ENCODE measurements around the gene ZNF280D.

DNA sequence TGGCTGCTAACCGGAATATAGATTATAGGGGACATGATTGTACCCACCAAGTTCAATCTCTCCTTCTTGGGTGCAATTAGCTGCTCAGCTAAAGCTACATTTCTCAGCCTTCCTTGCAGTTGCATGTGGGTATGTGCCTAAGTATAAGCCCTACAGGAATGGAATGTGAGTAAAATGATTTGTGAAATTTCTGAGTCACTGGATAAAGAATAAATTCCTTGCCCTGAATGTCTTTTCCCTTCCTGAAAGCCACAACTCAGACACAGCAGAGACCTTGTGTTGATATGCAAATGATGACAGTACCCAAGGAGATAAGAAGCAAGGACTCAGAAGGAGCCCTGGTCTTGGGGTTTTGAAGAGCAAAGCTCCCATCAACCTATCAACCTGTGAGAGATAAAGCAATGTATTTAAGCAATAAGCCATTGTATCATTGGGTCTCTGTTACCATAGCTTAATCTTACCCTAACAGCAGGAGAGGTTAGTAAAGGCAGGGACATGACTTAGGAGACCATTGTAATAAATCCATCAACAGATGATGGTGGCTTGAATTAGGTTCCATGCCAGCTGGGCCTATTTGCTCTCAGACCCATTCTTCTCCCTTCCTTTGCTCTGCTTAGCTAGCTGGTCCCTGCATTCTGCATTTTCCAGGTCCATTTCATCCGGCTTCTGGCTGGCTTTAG is 25.6 kb upstream of the ZNF280D start:
- TF ChIP-seq EP300 (IDR thresholded peaks at IDR 0.05) = no peak
- TF ChIP-seq CTCF (IDR thresholded peaks at IDR 0.05) = no peak
- no peak for TF ChIP-seq POLR2A (IDR thresholded peaks at IDR 0.05)
- no peak for TF ChIP-seq POLR2AphosphoS5 (IDR thresholded peaks at IDR 0.05)
